NCI-H2171 (cell line): ENCODE data around the gene ASB6.
"Not testable (repeated sequence)": the region's sequence is repeated elsewhere in the genome, so short reads cannot be mapped to it uniquely, and the experiment has no call there.

Experiments used
- DNase-seq: peaks from one replicate; lab custom pipeline; 2025; lab: John Stamatoyannopoulos, UW

The ASB6 gene

GRCh38 chr9:129667378-129667777 lies 25.4 kb upstream of the ASB6 start:
- DNase-seq, result no peak

- DNase-seq, result no peak
These were observed 24.6 kb upstream of the ASB6 start for GRCh38 chr9:129666575-129666974.

GRCh38 chr9:129665814-129666520 lies 24.0 kb upstream of the ASB6 start:
- peak; percentile 26 for DNase-seq

- DNase-seq, result no peak
These were observed 23.4 kb upstream of the ASB6 start, which contains the start of gene PRRX2 for GRCh38 chr9:129665389-129665775. PRRX2 (plus strand) TSS chr9:129665647; CDS start chr9:129665868, 221 bp downstream.

GRCh38 chr9:129664746-129665388 lies 22.9 kb upstream of the ASB6 start:
- DNase-seq, result no peak

GRCh38 chr9:129662239-129662638 lies 20.3 kb upstream of the ASB6 start:
- not testable (repeated sequence) for DNase-seq

- DNase-seq, result no peak
These were observed 19.1 kb upstream of the ASB6 start for GRCh38 chr9:129661029-129661428.

GRCh38 chr9:129656795-129657390 lies 14.9 kb upstream of the ASB6 start:
- DNase-seq, result no peak

GRCh38 chr9:129655696-129656095 lies 13.7 kb upstream of the ASB6 start:
- no peak for DNase-seq

- no peak for DNase-seq
These were observed 13.2 kb upstream of the ASB6 start for GRCh38 chr9:129655154-129655553.

GRCh38 chr9:129654554-129655040 lies 12.6 kb upstream of the ASB6 start:
- no peak for DNase-seq

- no peak for DNase-seq
These were observed 12.0 kb upstream of the ASB6 start for GRCh38 chr9:129653823-129654553.

- no peak for DNase-seq
These were observed 8.8 kb upstream of the ASB6 start for GRCh38 chr9:129650680-129651235.

- DNase-seq, result no peak
These were observed 8.1 kb upstream of the ASB6 start for GRCh38 chr9:129649726-129650679.

- DNase-seq, result no peak
These were observed 6.8 kb upstream of the ASB6 start for GRCh38 chr9:129648764-129649115.

GRCh38 chr9:129648092-129648763 lies 6.3 kb upstream of the ASB6 start:
- no peak for DNase-seq

- DNase-seq, result no peak
These were observed 5.7 kb upstream of the ASB6 start for GRCh38 chr9:129647635-129648034.

- DNase-seq, result no peak
These were observed 4.7 kb upstream of the ASB6 start for GRCh38 chr9:129646654-129647053.

GRCh38 chr9:129646252-129646651 lies 4.3 kb upstream of the ASB6 start:
- DNase-seq, result no peak

GRCh38 chr9:129644902-129645301 lies 3.0 kb upstream of the ASB6 start:
- DNase-seq, result no peak
